HK-2 (cell line): ENCODE results near the gene USP5.

ENCODE experiments used
- DNase-seq: peaks from one replicate; pipeline ENCODE4 v3.0.0-alpha.2; 2018; ENCODE audit not compliant: unreplicated experiment

Gene USP5, protein sequence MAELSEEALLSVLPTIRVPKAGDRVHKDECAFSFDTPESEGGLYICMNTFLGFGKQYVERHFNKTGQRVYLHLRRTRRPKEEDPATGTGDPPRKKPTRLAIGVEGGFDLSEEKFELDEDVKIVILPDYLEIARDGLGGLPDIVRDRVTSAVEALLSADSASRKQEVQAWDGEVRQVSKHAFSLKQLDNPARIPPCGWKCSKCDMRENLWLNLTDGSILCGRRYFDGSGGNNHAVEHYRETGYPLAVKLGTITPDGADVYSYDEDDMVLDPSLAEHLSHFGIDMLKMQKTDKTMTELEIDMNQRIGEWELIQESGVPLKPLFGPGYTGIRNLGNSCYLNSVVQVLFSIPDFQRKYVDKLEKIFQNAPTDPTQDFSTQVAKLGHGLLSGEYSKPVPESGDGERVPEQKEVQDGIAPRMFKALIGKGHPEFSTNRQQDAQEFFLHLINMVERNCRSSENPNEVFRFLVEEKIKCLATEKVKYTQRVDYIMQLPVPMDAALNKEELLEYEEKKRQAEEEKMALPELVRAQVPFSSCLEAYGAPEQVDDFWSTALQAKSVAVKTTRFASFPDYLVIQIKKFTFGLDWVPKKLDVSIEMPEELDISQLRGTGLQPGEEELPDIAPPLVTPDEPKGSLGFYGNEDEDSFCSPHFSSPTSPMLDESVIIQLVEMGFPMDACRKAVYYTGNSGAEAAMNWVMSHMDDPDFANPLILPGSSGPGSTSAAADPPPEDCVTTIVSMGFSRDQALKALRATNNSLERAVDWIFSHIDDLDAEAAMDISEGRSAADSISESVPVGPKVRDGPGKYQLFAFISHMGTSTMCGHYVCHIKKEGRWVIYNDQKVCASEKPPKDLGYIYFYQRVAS

DNA sequence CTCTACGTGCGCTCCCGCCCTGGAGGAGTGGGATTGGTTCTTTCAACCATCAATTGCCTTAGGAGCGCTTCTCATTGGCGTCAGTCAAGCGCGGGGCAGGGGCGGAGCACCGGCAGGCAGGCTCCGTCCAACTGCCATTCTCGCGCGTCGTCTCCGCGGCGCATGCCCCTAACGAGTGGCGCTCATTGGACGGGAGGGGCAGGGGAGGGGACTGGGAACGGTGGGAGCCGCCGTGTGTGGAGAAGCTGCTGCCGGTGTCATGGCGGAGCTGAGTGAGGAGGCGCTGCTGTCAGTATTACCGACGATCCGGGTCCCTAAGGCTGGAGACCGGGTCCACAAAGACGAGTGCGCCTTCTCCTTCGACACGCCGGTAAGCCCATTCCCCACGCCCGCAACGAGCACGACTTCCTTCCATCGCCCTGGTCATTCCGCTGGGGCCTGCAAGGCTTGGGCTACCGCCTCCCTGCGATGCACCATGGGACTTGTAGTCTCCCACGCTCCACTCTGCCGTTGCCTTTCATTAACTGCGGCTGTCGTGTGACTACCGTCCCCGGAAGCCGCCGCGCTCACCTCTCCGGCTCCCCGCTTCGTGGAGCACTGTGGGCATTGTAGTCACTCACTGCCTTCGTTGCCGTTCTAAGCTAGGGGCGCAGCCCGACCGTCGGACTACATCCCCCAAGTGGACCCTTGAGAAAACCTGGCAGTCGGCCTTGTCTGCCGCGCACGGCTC is at the start of gene USP5:
Gene USP5 (plus strand): TSS at position 230 of the 730 bp plus-strand sequence. CDS start 30 bp downstream, at position 260.
- DNase-seq: peak; percentile 98

DNA sequence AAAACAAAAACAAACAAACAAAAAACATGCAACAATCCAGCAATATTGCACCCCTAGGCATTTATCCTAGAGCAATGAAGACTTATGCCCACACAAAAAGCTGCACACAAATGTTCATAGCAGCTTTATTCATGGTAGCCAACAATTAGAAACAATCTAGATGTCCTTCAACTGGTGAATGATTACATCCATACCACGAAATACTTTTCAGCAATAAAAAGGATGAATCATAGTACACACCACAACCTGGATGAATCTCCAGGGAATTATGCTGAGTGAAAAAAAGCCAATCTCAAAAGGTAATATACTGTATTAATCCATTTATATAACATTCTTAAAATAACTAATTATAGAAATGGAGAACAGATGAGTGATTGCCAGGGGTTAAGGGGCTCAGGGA is 44.8 kb upstream of the USP5 start:
- DNase-seq: no peak

DNA sequence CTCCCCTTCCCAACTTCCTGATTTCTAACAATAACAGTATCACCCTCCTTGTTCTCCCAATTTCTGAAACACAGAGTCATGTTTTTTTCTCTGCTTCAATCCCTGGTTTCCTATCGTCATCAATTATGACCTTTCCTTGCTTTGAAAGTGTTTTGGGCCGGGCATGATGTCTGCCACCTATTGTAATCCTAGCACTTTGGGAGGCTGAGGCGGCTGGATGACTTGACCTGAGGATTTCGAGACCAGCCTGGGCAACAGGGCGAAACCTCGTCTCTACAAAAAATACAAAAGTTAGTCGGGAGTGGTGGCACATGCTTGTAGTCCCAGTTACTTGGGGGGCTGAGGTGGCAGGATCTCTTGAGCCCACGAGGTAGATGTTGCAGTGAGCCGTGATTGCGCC is 42.9 kb upstream of the USP5 start:
- DNase-seq: no peak

DNA sequence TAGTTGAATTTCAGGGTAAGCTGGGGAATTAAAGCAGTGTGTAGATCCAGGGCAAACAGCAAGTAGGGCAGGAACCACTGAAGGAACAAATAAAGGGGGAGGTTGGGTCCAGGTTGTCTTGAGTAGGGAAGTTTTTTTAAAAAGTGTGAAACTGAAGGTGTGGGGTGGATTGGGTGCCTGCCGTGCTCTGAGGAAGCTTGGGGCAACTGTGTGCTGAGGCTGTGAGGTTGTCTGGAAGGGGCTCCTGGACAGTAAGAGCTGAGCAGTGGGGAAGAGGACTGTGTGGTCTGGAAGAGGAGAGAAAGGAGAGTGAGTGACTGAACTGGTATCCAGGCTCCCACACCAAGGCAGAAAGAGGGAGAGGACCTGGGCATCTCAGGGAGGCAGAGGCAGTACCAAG is 41.2 kb upstream of the USP5 start:
- DNase-seq: no peak

DNA sequence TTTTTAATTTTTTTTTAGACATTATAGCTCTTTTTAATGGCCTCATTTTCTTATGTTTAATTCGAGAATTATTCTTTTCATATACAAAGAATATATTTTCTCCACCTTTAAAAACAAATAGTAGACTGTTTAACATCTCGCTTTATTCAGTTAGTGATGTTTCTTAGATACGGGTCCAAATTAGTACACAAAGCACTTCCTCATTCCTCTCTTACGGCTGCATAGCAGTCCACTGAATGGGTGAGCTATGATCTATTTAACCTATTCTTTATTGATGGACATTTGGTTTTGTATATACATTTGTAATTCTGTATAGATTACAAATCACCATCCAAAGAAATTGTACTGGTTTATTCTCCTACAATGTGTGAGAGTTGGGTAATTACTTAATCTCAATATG is 38.6 kb upstream of the USP5 start:
- DNase-seq: no peak

DNA sequence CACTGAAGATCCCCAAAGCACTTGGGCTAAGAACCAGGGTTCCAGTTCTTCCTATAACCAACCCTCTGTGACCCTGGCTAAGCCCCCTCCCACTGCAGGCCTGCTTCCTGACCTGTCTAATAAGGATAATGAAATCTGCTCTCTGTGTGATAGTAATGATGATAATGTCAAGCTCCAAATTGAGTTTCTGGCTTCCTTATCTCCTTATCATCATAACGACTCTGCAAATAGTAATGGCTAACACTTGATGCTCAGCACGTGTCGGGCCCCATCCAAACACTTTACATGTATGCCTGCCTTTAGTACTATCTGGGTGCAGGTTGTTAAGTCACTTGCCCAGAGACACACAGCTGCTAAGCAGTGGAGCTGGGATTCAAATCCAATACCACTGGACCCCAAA is 35.4 kb upstream of the USP5 start:
- no peak for DNase-seq

DNA sequence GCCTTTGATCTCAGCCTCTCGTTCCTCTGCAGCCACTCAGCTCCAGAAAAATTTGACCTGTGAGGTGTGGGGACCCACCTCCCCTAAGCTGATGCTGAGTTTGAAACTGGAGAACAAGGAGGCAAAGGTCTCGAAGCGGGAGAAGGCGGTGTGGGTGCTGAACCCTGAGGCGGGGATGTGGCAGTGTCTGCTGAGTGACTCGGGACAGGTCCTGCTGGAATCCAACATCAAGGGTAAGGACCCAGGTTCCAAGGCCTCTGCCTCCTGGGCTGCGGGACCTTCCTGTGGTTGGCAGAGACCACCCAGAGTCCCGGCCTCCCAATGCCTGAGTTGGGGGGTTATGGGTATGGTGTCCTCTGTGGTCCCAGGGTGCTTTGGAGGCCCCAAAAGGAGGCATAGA is 34.9 kb upstream of the USP5 start:
- no peak for DNase-seq

DNA sequence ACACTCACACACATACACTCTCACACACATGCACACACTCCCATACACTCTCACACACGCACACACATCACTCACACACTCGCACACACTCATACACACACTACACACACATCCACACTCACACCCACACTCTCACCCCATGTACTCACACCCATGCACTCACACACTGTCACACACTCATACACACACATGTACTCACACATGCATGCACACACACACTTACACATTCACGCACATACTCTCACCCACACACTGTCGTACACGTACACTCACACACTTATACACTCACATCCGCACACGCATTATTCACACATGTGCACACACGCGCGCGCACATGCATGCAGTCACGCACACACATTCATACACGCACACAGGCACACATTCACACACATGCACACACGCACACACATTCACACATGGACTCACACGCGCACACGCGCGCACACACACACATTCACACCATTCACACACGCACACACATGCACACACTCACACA is 34.2 kb upstream of the USP5 start:
- DNase-seq: no peak

DNA sequence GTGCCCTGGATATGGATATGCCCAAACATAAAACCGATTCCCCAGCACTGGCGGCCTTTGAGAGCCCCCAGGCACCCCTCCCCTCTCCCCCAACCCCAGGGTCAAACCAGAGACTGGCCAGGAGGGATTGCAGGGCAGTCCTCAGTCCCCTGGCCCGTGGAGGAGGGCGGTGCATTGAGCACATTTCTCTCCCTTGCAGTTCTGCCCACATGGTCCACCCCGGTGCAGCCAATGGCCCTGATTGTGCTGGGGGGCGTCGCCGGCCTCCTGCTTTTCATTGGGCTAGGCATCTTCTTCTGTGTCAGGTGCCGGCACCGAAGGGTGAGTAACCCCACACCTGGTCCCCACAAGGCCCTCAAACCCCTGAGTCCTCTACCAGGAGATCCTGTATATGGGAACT is 33.7 kb upstream of the USP5 start:
- no peak for DNase-seq

DNA sequence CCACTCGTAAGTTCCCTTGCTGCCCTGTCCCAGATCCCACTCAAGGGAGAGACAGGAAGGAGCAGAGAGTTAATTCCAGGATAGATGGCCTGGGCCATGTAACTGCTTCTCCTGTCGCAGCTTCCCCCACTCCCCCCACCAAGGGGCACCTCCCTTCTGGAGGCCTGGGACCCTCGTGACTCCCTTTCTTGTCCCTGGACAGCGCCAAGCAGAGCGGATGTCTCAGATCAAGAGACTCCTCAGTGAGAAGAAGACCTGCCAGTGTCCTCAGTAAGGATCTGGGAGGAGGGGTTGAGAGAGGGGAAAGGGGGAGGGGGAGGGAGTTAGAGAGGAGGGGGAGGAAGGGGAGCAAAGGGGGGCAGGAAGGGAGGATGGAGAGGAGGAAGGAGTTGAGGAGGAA is 33.3 kb upstream of the USP5 start:
- DNase-seq: no peak

DNA sequence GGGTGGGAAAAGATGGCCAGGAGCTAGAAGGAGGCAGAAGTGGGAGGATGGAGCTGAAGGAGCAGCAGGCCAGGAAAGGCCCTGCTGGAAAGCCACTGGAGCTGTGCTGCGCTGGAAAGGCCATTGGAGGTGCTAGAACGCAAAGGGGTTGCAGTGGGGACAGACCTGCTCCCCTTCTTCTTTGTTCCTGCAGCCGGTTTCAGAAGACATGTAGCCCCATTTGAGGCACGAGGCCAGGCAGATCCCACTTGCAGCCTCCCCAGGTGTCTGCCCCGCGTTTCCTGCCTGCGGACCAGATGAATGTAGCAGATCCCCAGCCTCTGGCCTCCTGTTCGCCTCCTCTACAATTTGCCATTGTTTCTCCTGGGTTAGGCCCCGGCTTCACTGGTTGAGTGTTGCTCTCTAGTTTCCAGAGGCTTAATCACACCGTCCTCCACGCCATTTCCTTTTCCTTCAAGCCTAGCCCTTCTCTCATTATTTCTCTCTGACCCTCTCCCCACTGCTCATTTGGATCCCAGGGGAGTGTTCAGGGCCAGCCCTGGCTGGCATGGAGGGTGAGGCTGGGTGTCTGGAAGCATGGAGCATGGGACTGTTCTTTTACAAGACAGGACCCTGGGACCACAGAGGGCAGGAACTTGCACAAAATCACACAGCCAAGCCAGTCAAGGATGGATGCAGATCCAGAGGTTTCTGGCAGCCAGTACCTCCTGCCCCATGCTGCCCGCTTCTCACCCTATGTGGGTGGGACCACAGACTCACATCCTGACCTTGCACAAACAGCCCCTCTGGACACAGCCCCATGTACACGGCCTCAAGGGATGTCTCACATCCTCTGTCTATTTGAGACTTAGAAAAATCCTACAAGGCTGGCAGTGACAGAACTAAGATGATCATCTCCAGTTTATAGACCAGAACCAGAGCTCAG is 32.6 kb upstream of the USP5 start:
- no peak for DNase-seq

DNA sequence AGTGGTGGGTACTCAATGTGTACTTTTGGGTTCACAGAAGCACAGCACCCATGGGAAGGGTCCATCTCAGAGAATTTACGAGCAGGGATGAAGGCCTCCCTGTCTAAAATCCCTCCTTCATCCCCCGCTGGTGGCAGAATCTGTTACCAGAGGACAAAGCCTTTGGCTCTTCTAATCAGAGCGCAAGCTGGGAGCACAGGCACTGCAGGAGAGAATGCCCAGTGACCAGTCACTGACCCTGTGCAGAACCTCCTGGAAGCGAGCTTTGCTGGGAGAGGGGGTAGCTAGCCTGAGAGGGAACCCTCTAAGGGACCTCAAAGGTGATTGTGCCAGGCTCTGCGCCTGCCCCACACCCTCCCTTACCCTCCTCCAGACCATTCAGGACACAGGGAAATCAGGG is 31.8 kb upstream of the USP5 start:
- no peak for DNase-seq

DNA sequence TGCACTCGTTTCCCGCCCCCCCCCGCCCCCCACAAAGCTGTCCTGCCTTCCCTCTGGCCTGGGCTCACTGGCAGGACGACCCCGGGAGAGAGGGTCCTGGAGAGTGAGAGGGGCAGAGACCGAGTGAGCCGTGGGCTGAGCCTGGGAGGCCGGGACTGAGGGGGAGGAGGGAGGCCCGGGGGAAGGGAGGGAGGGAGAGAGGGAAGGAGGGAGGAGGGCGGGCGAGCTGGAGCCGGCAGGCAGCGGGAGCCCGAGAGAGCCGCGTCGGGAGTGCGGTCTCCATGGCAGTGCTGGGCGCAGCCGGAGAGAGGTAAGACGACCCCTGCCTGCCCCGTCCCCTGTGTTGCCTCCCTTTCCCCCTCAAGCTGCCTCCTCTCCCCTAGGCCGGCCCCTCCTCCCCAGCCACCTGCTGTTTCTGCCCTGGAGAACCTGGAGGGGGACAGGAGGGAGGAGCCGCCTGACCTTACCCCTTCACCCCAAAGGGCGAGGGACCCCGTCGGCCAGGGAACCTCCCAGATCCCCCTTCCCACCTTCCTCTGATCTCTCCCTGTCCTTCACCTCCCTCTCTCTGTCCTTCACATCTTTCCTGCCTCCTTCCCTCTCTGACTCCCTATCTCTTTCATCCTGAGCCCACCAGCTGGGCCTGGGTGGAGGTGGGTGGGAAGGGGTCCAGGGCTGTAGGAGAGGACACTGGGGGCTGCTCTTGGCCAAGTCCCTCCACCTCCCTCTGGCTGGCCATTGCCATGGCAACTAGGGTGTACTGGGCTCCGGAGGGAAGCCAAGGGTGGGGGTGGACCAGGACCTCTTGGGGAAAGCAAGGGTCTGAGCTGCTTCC is 30.1 kb upstream of the USP5 start, which contains the start of gene GPR162:
Gene GPR162 (plus strand): TSS at position 231 of the 835 bp plus-strand sequence. CDS start 2,078 bp downstream, outside the sequence.
- peak; percentile 63 for DNase-seq

DNA sequence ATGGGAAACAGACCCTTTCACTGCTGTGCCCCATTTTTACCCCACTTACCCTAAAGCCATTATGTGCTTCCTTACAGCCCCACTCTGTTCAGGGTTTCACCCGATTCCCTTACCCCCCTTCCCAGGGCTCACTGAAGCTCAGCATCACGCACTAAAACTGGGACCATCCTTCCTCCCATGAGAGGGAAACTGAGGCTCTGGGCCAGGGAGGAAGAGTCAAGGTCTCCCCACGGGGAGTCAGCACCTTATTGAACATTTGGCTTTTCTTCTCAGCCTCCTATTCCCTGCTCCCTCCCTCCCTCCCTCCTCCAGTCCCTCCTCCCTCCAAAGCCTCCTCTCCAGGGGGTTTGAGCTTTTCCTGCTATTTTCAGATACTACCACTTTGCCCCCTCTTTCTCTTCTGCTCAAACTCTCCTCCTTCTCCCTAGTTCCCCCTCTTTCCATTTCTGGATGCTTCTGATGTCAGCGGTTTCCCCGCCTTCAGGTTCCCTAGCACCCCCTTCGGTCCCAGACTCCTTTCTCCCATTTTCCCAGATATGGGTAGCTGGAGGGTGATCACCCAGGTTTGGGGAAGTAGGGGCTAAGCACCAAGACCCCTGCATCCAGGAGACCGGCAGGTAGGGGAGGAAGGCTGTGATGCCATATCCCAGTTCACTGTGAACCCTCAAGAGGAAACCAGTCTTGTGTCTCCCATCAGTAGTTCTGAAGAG is 29.4 kb upstream of the USP5 start:
- DNase-seq: no peak

DNA sequence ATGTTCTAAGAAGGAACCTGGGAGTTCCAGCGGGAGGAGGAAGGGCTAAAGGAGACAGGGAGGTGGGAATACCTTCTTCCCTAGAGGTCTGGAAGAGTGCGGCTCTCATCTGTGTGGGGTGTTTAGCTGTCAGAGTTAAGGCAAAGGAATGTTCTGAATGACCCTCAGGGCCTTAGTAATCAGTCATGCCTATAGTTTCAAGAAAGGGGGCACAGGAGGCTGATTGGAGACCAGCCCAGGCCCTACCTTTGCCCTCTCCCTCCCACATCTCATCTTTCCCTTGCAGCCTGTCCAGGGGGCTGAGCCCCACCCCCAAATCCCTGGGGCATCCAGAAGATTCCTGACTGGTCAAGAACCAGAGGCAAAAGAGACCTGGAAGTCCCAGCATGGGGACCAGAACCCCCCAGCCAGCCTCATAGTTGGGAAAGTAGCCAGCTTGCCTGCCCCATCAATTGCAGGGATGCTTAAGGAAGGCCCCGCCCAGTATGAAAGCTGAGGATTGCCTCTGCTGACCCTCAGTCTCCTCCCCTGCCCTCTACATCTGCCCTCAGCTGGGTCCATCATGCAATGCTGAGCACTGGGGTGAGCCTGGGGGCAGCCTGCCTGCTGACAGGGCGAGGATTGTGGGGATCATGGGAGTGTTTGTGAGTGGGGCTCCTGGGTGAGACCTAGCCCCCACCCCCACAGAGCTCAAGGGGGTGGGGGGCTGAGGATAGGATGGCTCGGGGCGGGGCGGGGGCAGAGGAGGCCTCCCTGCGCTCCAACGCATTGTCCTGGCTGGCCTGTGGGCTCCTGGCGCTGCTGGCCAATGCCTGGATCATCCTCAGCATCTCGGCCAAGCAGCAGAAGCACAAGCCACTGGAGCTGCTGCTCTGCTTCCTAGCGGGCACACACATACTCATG is 28.5 kb upstream of the USP5 start:
- DNase-seq: no peak

DNA sequence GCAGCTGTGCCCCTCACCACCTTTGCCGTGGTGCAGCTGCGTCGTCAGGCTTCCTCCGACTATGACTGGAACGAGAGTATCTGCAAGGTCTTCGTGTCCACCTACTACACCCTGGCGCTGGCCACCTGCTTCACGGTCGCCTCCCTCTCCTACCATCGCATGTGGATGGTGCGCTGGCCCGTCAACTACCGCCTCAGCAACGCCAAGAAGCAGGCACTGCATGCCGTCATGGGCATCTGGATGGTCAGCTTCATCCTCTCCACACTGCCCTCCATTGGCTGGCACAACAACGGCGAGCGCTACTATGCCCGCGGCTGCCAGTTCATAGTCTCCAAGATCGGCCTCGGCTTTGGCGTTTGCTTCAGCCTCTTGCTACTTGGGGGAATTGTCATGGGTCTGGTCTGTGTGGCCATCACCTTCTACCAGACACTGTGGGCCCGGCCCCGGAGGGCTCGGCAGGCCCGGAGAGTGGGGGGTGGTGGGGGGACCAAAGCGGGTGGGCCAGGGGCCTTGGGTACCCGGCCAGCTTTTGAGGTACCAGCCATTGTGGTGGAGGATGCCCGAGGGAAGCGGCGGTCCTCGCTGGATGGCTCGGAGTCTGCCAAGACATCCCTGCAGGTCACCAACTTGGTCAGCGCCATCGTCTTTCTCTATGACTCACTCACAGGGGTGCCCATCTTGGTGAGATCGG is 27.7 kb upstream of the USP5 start:
- no peak for DNase-seq

DNA sequence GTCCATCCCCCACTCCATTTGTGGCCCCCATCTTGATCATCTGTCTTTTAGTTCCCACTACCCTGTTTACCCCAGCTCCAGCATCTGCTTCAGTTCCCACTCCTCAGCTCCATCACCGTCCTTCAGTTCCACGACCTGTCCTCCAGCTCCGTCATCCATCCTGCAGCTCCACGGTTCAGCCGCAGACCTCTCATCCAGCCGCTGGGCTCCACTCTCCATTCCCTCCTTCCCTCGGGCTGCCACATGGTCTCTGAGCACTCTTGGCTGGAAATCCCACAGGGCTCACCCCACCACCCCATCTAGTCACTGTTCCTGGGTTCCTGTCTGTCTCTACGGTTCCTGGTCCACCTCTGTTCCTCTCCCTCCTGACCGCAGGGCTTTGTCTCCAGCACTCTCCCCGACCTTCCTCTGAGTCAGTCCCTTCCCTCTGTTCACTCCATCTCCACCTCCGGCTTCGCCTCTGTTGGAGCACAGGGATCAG is 27.0 kb upstream of the USP5 start:
- DNase-seq: no peak
